NT2/D1 (cell line): ENCODE measurements around the gene TLE5.

Experiments used
- SUZ12 ChIP-seq: IDR thresholded peaks from 2 replicates; pipeline ENCODE4 v1.6.1; 2011; ENCODE audit not compliant: insufficient read length, insufficient read depth; ENCODE audit errors: extremely low read depth
- ZNF274 ChIP-seq: IDR thresholded peaks from 2 replicates; pipeline ENCODE4 v1.6.1; 2011; ENCODE audit warnings: mild to moderate bottlenecking, low read depth, low read length

- TF ChIP-seq SUZ12 (no peak), ZNF274 (no peak)
These were observed 30.8 kb downstream of the TLE5 start for GRCh38 chr19:3031607-3031867.
